ENCODE measurements around the gene BPIFB6.
"Not testable (repeated sequence)": the region's sequence is repeated elsewhere in the genome, so short reads cannot be mapped to it uniquely, and the experiment has no call there.

Gene BPIFB6

GRCh38 chr20:33030569-33030968, 879 bp upstream of the BPIFB6 start:
- no peak for FAIRE-seq

DNA sequence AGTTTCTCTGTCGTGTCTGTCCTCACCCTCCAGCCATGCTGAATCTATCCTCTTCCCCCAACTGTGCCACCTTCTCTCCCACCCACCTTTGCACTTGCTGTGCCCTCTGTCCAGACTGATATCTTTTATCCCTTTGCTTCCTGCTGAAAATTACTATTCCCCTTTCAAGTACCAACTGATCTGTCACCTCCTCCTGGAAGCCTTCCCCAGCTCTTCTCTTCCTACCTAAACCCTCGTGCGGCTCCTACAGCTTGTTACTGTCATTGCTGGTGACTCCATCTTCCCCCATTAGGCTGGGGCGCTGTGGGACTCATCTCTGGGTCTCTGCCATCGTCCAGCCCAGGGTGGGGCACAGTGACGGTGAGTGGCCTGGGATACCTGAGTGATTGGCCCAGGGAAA, 1.1 kb downstream of the BPIFB6 start:
- no peak for FAIRE-seq

GRCh38 chr20:33033381-33033780, 1.9 kb downstream of the BPIFB6 start:
- FAIRE-seq: no peak

- FAIRE-seq: no peak
These were observed 2.7 kb downstream of the BPIFB6 start for GRCh38 chr20:33034115-33034514.

- FAIRE-seq: no peak
These were observed 3.5 kb downstream of the BPIFB6 start for GRCh38 chr20:33034901-33035492.

DNA sequence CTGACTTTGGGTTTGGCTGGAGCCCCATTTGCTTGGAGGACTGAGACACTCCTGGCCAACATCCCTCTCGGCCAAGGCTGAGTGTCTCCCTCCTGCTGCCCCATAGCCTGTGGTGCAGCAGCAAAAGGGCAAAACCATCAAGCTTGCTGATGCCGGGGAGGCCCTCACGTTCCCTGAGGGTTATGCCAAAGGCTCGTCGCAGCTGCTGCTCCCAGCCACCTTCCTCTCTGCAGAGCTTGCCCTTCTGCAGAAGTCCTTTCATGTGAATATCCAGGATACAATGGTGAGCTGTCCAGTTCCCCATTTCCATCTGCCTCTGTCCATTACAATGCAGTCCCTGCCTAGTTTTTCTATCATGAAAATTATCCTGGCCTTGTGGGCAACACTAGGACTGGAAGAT, 6.0 kb downstream of the BPIFB6 start:
- no peak for FAIRE-seq

DNA sequence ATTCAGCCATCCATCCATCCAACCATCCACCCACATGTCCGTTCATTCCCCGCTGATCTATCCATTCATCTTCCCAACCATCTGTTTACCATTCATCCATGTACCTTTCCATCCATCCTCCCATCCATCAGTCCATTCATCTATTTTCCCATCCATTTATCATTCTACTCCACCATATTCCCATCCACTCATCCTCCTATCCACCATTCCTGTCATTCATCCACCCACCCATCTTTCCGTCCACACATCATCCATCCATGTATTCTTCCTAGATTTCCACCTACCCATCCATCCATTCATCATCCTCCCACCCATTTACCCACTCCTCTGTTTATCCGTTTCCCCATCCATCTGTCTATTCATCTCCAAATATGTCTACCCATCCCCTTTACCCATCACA, 6.8 kb downstream of the BPIFB6 start:
- no peak for FAIRE-seq

DNA sequence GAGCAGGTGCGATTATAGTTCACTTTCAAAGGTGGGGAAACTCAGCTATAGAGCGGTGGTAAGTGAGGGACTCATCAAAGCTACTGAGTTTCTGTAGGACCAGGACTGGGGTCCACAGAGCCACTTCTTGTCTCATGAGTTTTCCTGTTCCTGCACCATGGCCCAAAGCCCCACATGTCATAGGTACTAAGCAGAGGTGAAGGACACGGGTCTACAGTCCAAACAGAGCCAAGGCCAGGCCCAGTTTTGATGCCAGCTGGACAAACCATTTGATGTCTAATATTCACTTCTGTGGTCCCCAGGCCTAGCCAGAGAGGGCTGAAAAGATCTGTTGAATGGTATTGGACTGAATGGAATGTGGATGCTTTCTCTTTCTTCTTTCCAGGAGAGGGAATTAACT, 11.0 kb downstream of the BPIFB6 start:
- FAIRE-seq: no peak

DNA sequence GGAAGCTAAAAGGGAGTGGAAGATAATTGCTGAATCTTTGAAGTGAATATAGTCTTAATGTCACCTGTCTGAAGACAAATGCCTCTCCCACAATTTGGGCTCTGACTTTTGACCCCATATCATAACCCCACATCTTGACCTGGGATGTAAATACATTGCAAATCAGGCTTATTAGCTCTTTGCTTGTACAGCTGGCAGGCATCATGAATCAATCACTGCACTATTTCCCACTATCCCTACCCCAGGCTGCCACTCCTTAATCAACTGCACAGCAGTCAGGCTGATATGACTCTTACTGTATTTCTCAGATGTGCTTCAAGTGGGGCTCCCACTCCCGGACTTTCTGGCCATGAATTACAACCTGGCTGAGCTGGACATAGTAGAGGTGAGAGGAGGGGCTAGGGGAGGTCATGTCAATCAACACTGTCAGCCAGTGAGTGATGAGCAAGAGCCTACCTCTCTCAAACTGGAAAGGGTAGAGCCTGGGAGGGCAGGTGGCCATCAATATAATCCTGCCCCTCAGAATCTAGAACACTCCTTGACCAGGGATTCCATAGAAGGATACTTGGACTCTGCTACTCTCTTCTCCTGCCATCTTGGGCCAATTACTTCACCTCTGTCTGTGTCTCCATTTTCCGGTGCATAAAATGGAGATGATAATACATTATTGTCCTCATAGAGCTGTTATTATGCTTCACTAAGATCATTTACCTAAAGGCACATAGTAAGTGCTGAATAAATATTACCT, 11.7 kb downstream of the BPIFB6 start:
- no peak for FAIRE-seq

GRCh38 chr20:33043731-33044181, 12.3 kb downstream of the BPIFB6 start:
- FAIRE-seq: no peak

DNA sequence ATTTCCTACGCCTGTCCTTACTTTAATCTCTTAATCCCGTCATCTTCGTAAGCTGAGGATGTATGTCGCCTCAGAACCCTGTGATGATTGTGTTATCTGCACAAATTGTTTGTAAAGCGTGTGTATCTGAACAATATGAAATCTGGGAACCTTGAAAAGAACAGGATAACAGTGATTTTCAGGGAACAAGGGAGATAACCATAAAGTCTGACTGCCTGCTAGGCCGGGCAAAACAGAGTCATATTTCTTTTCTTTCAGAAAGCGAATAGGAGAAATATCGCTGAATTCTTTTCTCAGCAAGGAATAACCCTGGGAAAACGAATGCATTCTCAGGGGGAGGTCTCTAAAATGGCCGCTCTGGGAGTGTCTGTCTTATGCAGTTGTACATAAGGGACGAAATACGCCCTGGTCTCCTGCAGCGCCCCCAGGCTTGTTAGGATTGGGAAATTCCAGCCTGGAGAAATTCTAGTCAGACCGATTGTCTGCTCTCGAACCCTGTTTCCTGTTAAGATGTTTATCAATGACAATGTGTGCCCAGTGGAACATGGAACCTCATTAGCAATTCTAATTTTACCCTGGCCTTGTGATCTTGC, 13.8 kb downstream of the BPIFB6 start:
- FAIRE-seq: not testable (repeated sequence)

GRCh38 chr20:33046412-33046811, 15.0 kb downstream of the BPIFB6 start:
- FAIRE-seq: no peak

GRCh38 chr20:33051333-33051732, 19.9 kb downstream of the BPIFB6 start:
- FAIRE-seq: no peak

GRCh38 chr20:33053291-33054106, 22.1 kb downstream of the BPIFB6 start, which contains the start of gene BPIFB3:
BPIFB3 (plus strand) TSS chr20:33053903; CDS start chr20:33055436, 1,533 bp downstream.
- FAIRE-seq: no peak

- FAIRE-seq: no peak
These were observed 22.9 kb downstream of the BPIFB6 start for GRCh38 chr20:33054381-33054780.

- FAIRE-seq: no peak
These were observed 23.3 kb downstream of the BPIFB6 start for GRCh38 chr20:33054791-33055190.

DNA sequence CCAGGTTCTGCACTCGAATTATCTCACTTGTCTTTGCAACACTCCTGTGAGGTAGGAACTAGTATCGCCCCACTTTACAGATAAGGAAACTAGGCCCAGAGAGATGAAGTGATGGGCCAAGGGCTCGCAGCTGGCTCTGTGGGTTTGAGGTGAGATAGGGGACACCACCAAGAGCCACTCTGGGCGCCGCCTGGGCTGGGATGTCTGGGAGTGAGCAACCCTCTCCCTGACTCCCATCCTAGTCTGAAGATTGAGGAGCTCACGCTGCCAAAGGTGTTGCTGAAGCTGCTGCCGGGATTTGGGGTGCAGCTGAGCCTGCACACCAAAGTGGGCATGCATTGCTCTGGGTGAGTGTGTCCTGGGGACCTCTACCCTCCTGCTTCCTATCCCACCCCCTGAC, 27.7 kb downstream of the BPIFB6 start:
- no peak for FAIRE-seq

- no peak for FAIRE-seq
These were observed 28.4 kb downstream of the BPIFB6 start for GRCh38 chr20:33059741-33060390.

- FAIRE-seq: no peak
These were observed 30.2 kb downstream of the BPIFB6 start for GRCh38 chr20:33061658-33062028.

DNA sequence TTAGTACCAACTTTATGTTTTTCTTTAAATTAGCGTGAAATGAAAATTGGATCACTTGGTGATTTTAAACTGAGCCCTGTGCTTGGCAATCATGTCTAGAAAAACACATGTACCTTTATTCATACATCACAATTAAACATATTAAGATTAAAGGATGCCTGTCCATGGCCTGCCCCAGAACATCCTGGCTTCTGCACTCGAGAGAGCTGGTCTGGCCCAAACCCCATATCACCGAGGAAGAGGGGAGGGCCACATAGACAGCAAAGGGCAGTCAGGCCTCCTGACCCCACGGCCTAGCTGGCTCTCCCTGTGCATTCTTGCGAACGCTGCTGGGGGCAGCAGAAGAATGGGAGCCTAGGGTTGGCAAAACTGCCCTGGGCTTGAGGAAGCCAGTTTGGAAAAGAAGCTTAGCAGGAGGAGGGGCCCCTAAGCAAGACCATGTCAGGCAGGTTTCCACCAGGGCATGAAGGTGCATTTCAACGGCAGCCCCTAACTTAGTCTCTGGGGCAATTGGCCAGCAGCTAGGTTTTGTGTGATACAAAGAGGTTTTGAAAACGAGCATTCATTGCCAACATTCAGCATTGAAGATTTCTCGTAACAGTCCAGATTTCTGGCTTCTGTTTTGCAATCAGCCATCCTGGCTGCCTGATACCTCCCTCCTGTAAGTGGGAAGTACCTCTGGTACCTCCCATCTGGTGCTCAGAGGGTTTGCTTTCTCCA, 30.8 kb downstream of the BPIFB6 start:
- FAIRE-seq: no peak

DNA sequence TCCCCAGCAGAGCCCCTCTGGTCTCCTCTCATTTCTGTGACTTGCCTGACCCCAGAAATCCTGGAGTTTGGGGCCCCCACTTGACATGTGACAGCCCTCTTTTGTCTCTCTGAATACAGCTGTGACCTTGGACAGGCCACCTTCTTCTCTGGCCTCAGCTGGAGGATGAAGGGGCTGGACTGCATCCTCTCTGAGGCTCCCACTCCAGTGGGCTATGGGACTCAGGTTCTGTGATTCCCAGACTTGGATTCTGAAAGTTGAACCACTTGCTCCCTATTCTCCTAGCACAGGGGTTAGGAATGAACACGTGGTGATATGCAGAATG, 31.3 kb downstream of the BPIFB6 start:
- no peak for FAIRE-seq

GRCh38 chr20:33063271-33063670, 31.8 kb downstream of the BPIFB6 start:
- FAIRE-seq: no peak
